ENCODE results near the gene POLN.

POLN gene

GRCh38 chr4:2183394-2183793 lies 58.5 kb downstream of the POLN start:
- no peak for TF ChIP-seq REST (IDR thresholded peaks at IDR 0.05; ENCODE audit: insufficient read depth in 1 of 2, low read depth in 2 of 2, low read length in 2 of 2)

- TF ChIP-seq POLR2AphosphoS5 (IDR thresholded peaks at IDR 0.05; ENCODE audit: low read depth, low read length) (no peak), FOXP2 (optimal IDR thresholded peaks at IDR 0.05; ENCODE audit: borderline replicate concordance, extremely low read depth, extremely low read length, insufficient read depth) (no peak), REST (IDR thresholded peaks at IDR 0.05; ENCODE audit: insufficient read depth in 1 of 2, low read depth in 2 of 2, low read length in 2 of 2) (no peak), SIN3A (IDR thresholded peaks at IDR 0.05; ENCODE audit: borderline replicate concordance, insufficient read depth, low read length) (no peak), TAF1 (IDR thresholded peaks at IDR 0.05; ENCODE audit: borderline replicate concordance, insufficient read depth, low read length) (no peak)
Observed at GRCh38 chr4:2182994-2183393, 58.9 kb downstream of the POLN start.

DNA sequence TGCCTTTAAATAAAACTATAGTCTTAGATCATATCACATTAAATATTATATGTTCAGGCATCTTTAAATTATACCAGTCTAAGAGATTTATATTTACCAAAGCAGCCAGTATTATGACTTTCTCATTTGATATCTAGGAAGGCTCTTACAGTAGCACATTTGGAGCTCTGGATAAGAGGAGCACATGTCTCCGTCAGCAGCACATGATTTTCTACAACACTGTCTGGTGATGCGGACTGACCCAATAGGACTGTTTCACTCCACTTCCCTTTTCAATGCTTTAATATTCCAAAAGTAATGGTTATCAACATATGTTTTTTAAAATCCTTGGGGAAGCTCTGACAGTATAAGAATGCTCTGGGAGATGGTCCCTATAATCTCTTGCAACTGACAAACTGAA lies 61.5 kb downstream of the POLN start:
- no peak for TF ChIP-seq REST (IDR thresholded peaks at IDR 0.05; ENCODE audit: insufficient read depth in 1 of 2, low read depth in 2 of 2, low read length in 2 of 2)
- no peak for TF ChIP-seq FOXP2 (optimal IDR thresholded peaks at IDR 0.05; ENCODE audit: borderline replicate concordance, extremely low read depth, extremely low read length, insufficient read depth)
- TF ChIP-seq SIN3A (IDR thresholded peaks at IDR 0.05; ENCODE audit: borderline replicate concordance, insufficient read depth, low read length) = no peak
- no peak for TF ChIP-seq POLR2AphosphoS5 (IDR thresholded peaks at IDR 0.05; ENCODE audit: low read depth, low read length)
- no peak for TF ChIP-seq TAF1 (IDR thresholded peaks at IDR 0.05; ENCODE audit: borderline replicate concordance, insufficient read depth, low read length)

- TF ChIP-seq SIN3A (IDR thresholded peaks at IDR 0.05; ENCODE audit: borderline replicate concordance, insufficient read depth, low read length) = no peak
- no peak for TF ChIP-seq REST (IDR thresholded peaks at IDR 0.05; ENCODE audit: insufficient read depth in 1 of 2, low read depth in 2 of 2, low read length in 2 of 2)
- TF ChIP-seq FOXP2 (optimal IDR thresholded peaks at IDR 0.05; ENCODE audit: borderline replicate concordance, extremely low read depth, extremely low read length, insufficient read depth) = no peak
- no peak for TF ChIP-seq TAF1 (IDR thresholded peaks at IDR 0.05; ENCODE audit: borderline replicate concordance, insufficient read depth, low read length)
- TF ChIP-seq POLR2AphosphoS5 (IDR thresholded peaks at IDR 0.05; ENCODE audit: low read depth, low read length) = no peak
Observed at GRCh38 chr4:2179717-2180116, 62.2 kb downstream of the POLN start.

DNA sequence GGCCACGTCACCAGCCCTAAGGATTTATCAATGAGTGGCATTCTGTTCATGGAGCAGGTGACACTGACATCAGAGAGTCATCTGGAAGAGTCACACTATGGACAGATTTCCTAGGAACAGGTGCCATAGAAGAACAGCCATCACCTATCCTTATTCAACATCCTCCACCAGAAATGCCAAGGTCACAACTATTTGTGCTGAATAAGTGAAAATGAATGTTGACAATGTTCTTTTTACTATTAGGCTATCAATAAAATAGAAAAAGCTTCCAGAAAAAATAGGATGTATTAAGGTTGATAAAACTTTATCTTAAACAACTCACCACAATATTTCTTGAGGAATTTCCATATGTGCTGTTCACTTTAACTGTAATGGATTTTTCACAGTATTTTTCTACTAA lies 62.9 kb downstream of the POLN start:
- no peak for TF ChIP-seq TAF1 (IDR thresholded peaks at IDR 0.05; ENCODE audit: borderline replicate concordance, insufficient read depth, low read length)
- no peak for TF ChIP-seq REST (IDR thresholded peaks at IDR 0.05; ENCODE audit: insufficient read depth in 1 of 2, low read depth in 2 of 2, low read length in 2 of 2)
- no peak for TF ChIP-seq POLR2AphosphoS5 (IDR thresholded peaks at IDR 0.05; ENCODE audit: low read depth, low read length)
- no peak for TF ChIP-seq FOXP2 (optimal IDR thresholded peaks at IDR 0.05; ENCODE audit: borderline replicate concordance, extremely low read depth, extremely low read length, insufficient read depth)
- no peak for TF ChIP-seq SIN3A (IDR thresholded peaks at IDR 0.05; ENCODE audit: borderline replicate concordance, insufficient read depth, low read length)
